RWPE2 (cell line): Measurements from ENCODE around the gene CRACDL.
A peak's percentile ranks its signal among the peaks of the same experiment; 100 is the strongest.

ENCODE experiments used
- ATAC-seq: fragments of 200-7000 bp; cut with Tn5 transposase; 3 replicates; pipeline ENCODE4 v1.9.1; 2021; ENCODE audit warnings: low read depth
- DNase-seq: peaks from one replicate; pipeline ENCODE4 v3.0.0-alpha.2; 2020; ENCODE audit warnings: low spot score
- H3K27ac ChIP-seq: fragments of 450-650 bp; 2 replicates; pipeline ENCODE4 v1.5.1; 2017; ENCODE audit warnings: mild to moderate bottlenecking; ENCODE audit not compliant: poor library complexity, severe bottlenecking
- H3K27me3 ChIP-seq: fragments of 250-450 bp; sonication (Bioruptor Pico); 2 replicates; pipeline ENCODE4 v1.5.1; 2021; ENCODE audit warnings: mild to moderate bottlenecking, moderate library complexity; ENCODE audit not compliant: insufficient read depth, poor library complexity, severe bottlenecking
- H3K36me3 ChIP-seq: fragments of 250-450 bp; sonication (Bioruptor Pico); 2 replicates; pipeline ENCODE4 v1.5.1; 2020; ENCODE audit warnings: low read depth, mild to moderate bottlenecking, moderate library complexity
- H3K4me1 ChIP-seq: fragments of 250-450 bp; sonication (Bioruptor Pico); 2 replicates; pipeline ENCODE4 v1.5.1; 2021; ENCODE audit warnings: mild to moderate bottlenecking, moderate library complexity; ENCODE audit not compliant: insufficient read depth, poor library complexity, severe bottlenecking
- H3K4me3 ChIP-seq: fragments of 250-450 bp; sonication (Bioruptor Pico); 2 replicates; pipeline ENCODE4 v1.5.1; 2021; ENCODE audit warnings: mild to moderate bottlenecking, moderate library complexity; ENCODE audit not compliant: severe bottlenecking
- H3K9me3 ChIP-seq: fragments of 250-450 bp; sonication (Bioruptor Pico); 2 replicates; pipeline ENCODE4 v1.5.1; 2021; ENCODE audit warnings: mild to moderate bottlenecking, moderate library complexity; ENCODE audit not compliant: severe bottlenecking
- CTCF ChIP-seq: fragments of 450-650 bp; IDR thresholded peaks from one replicate; pipeline ENCODE4 v1.5.1; 2017; ENCODE audit warnings: mild to moderate bottlenecking, moderate library complexity; ENCODE audit not compliant: poor library complexity, severe bottlenecking

Gene CRACDL

GRCh38 chr2:98935777-98936352 is at the start of gene CRACDL:
Gene CRACDL, minus strand, starts transcription at chr2:98936225. Its CDS starts 89,425 bp downstream, at chr2:98846800.
- Histone ChIP-seq H3K27me3 (no peaks in the 10 kb centered on the region), H3K9me3 (no peaks in the 10 kb centered on the region), H3K36me3 (no peaks in the 10 kb centered on the region), H3K27ac (no peak within 1 kb of the TSS), H3K4me1 (peaks cover 3% of the 10 kb centered on the region), H3K4me3 (peak within 1 kb of the TSS; percentile 88)
- no peak for DNase-seq
- peak; percentile 79 for ATAC-seq
- TF ChIP-seq CTCF = no peak

- H3K4me1 ChIP-seq = no peaks in the 10 kb centered on the region
- ATAC-seq (no peak), DNase-seq (no peak)
- no peaks in the 10 kb centered on the region for H3K36me3 ChIP-seq
- H3K27me3 ChIP-seq = no peaks in the 10 kb centered on the region
- H3K27ac ChIP-seq = no peak overlapping the region
- no peak overlapping the region for H3K4me3 ChIP-seq
- H3K9me3 ChIP-seq = no peaks in the 10 kb centered on the region
- no peak for TF ChIP-seq CTCF
Measured at GRCh38 chr2:98975611-98976010, 39.6 kb upstream of the CRACDL start.

- H3K27me3 ChIP-seq = no peaks in the 10 kb centered on the region
- ATAC-seq = no peak
- no peaks in the 10 kb centered on the region for H3K9me3 ChIP-seq
- H3K36me3 ChIP-seq = no peaks in the 10 kb centered on the region
- H3K4me1 ChIP-seq = no peaks in the 10 kb centered on the region
- no peak overlapping the region for H3K4me3 ChIP-seq
- no peak for DNase-seq
- TF ChIP-seq CTCF = no peak
- H3K27ac ChIP-seq = no peak overlapping the region
Measured at GRCh38 chr2:98972582-98973167, 36.6 kb upstream of the CRACDL start.

GRCh38 chr2:98959810-98960507 is 23.9 kb upstream of the CRACDL start:
- Histone ChIP-seq H3K27ac (no peak overlapping the region), H3K36me3 (no peaks in the 10 kb centered on the region), H3K4me1 (no peaks in the 10 kb centered on the region), H3K4me3 (no peak overlapping the region), H3K27me3 (no peaks in the 10 kb centered on the region), H3K9me3 (no peaks in the 10 kb centered on the region)
- DNase-seq (no peak), ATAC-seq (no peak)
- no peak for TF ChIP-seq CTCF

GRCh38 chr2:98952966-98953365 is 16.9 kb upstream of the CRACDL start:
- DNase-seq = no peak
- no peaks in the 10 kb centered on the region for H3K27me3 ChIP-seq
- ATAC-seq = peak; percentile 69
- no peaks in the 10 kb centered on the region for H3K9me3 ChIP-seq
- no peak overlapping the region for H3K4me3 ChIP-seq
- no peak overlapping the region for H3K27ac ChIP-seq
- H3K36me3 ChIP-seq = no peaks in the 10 kb centered on the region
- TF ChIP-seq CTCF = no peak
- H3K4me1 ChIP-seq = peaks cover 10% of the 10 kb centered on the region
